Stimulated activated CD4-positive, alpha-beta T cell treated with anti-CD3 and anti-CD28 coated beads, Interleukin-1b, Interleukin-23, amount 100 ng/mL, for 24 hours (primary cell): ENCODE results near the gene PRPF8.
"Not testable (repeated sequence)": the region's sequence is repeated elsewhere in the genome, so short reads cannot be mapped to it uniquely, and the experiment has no call there.

Experiments used
- DNase-seq, 4 experiments: peaks; one replicate each; pipeline ENCODE4 v3.0.0-alpha.2; 2020; ENCODE audit warnings: low read depth in 4 of 4, low spot score in 1 of 4

The PRPF8 gene

GRCh38 chr17:1684378-1685189 is at the start of gene PRPF8:
PRPF8 (minus strand) TSS chr17:1684867; CDS start chr17:1684571, 296 bp downstream.
- DNase-seq = peak; percentile 94 to 98 (median 96)

GRCh38 chr17:1733759-1734158 is 49.1 kb upstream of the PRPF8 start:
- no peak for DNase-seq

- DNase-seq = no peak
Measured at GRCh38 chr17:1732833-1733321, 48.2 kb upstream of the PRPF8 start.

GRCh38 chr17:1732241-1732832 is 47.7 kb upstream of the PRPF8 start:
- DNase-seq = no peak

DNA sequence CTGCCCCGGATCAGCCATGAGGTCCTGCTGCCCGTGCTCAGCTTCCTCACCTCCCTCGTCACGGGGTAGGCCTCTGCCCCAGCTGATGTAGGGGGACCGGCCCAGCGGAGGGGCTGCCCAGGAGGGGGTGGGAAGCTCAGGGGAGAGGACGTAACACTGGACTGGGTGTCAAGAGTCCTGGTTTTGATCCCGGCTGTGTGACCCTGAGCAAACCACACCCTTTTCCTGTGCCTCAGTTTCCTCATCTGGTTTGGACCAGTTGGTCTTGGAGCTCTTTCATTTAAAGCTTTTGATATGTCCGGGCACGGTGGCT is 46.5 kb upstream of the PRPF8 start:
- no peak for DNase-seq

GRCh38 chr17:1730326-1731193 is 45.9 kb upstream of the PRPF8 start:
- DNase-seq = no peak

DNA sequence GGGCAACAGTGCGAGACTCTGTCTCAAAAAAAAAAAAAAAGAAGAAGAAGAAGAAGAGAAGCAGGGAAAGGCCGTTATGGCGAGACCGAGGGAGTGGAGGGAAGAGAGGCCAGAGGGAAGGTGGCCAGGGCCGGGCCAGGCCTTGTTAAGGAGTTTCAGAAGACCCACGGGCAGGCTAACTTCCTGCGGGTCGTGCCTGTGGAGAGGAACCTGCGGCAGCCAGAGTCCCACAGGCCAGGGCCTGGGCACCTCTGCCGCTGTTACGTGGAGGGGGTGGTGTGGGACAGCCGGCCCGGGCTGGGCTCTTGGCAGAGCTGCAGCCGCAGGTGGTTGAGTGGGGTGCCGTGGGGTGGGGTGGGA is 45.3 kb upstream of the PRPF8 start:
- no peak for DNase-seq

GRCh38 chr17:1727876-1728630 is 43.4 kb upstream of the PRPF8 start:
- no peak for DNase-seq

DNA sequence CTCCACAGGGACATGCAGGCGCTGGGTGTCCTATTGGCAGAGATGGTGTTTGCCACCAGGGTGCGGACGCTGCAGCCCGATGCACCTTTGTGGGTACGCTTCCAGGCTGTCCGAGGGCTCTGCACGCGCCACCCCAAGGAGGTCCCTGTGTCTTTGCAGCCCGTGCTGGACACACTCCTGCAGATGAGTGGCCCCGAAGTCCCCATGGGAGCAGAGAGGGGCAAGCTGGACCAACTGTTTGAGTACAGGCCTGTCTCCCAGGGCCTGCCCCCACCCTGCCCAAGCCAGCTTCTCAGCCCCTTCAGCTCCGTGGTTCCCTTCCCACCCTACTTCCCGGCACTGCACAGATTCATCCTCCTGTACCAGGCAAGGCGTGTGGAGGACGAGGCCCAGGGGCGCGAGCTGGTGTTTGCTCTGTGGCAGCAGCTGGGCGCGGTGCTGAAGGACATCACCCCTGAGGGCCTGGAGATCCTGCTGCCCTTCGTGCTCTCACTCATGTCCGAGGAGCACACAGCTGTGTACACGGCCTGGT is 42.7 kb upstream of the PRPF8 start:
- DNase-seq = no peak

- no peak for DNase-seq
Measured at GRCh38 chr17:1726626-1727257, 42.1 kb upstream of the PRPF8 start.

DNA sequence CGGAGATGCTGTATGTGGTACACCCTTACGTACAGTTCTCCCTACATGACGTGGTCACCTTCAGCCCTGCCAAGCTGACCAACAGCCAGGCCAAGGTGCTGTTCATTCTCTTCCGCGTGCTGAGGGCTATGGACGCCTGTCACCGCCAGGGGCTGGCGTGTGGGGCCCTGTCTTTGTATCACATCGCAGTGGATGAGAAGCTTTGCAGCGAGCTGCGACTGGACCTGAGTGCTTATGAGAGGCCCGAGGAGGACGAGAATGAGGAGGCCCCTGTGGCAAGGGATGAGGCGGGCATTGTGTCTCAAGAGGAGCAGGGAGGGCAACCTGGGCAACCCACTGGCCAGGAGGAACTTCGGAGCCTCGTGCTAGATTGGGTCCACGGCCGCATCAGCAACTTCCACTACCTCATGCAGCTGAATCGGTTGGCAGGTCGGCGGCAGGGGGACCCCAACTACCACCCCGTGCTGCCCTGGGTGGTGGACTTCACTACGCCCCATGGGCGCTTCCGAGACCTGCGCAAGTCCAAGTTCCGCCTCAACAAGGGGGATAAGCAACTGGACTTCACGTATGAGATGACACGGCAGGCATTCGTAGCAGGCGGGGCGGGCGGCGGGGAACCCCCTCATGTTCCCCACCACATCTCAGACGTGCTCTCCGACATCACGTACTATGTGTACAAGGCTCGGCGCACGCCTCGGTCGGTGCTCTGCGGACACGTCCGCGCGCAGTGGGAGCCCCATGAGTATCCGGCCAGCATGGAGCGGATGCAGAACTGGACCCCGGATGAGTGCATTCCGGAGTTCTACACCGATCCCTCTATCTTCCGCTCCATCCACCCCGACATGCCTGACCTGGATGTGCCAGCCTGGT is 41.2 kb upstream of the PRPF8 start:
- DNase-seq = no peak

DNA sequence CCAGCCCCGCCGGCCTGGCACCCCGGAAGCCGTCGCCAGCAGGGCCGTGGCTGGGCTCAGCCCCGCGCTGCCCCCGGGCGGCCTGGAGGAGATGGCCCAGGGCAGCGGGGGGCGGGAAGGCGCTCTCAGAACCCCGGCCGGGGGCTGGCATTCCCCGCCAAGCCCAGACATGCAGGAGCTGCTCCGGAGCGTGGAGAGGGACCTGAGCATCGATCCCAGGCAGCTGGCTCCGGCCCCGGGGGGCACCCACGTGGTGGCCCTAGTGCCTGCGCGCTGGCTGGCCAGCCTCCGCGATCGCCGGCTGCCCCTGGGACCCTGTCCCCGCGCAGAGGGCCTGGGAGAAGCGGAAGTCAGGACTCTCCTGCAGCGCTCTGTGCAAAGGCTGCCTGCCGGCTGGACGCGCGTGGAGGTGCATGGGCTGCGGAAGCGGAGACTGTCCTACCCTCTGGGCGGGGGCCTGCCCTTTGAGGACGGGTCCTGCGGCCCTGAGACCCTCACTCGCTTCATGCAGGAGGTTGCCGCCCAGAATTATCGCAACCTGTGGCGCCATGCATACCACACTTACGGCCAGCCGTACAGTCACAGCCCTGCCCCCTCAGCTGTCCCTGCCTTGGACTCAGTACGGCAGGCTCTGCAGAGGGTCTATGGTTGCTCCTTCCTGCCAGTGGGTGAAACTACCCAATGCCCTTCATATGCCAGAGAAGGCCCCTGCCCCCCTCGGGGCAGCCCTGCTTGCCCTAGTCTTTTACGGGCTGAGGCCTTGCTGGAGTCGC is 40.4 kb upstream of the PRPF8 start:
- no peak for DNase-seq

DNA sequence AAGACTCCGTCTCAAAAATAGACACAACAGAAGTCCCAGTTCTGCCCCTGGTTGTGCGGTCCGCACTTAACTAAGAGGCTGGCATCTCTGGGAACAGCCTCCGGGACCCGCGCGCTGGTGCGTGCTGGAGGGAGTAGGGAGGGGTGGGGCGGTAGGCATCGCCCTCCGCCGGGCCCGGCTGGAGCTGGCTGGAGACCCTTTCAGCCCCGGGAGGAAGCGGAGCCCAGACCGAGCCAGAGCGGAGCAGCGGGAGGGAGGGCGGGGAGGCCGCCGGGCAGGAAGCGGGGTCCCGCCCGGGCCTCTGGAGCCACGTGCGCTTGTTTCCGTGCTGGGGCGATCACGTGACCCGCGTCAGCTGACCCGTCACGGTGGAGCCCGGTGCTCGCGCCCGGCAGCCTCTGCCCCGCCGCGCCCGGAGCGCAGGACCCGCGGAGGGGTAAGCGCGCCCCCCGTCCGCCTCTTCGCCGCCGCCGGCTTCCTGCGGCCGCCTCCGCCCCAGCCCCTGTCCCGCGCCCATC is 39.7 kb upstream of the PRPF8 start, which contains the start of gene WDR81:
WDR81 (plus strand) TSS at position 354 of the 518 bp plus-strand sequence. CDS start 256 bp downstream, outside the sequence.
- peak; percentile 67 to 89 (median 75) for DNase-seq

GRCh38 chr17:1722022-1722421 is 37.4 kb upstream of the PRPF8 start:
- DNase-seq = not testable (repeated sequence)

DNA sequence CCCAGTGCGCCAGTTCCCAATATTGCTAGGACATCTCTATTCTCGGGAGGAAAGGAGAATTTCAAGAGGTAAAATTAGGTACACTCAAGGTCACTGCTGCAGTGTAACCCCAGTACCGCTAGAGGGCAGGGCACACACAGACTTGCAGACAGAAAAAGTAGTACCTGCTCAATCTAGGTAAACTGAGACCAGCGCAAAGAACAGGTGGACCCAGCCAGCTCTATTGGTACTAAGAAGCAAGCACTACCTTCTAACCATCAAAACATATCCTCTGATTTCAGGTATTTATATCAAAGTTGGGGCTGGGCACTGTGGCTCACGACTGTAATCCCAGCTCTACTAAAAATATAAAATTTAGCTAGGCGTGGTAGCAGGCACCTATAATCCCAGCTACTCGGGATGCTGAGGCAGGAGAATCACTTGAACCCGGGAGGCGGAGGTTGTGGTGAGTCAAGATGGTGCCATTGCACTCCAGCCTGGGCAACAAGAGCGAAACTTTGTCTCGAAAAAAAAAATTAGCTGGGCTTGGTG is 36.3 kb upstream of the PRPF8 start:
- DNase-seq = peak in 2 of 4 experiments; percentile 38 to 55

DNA sequence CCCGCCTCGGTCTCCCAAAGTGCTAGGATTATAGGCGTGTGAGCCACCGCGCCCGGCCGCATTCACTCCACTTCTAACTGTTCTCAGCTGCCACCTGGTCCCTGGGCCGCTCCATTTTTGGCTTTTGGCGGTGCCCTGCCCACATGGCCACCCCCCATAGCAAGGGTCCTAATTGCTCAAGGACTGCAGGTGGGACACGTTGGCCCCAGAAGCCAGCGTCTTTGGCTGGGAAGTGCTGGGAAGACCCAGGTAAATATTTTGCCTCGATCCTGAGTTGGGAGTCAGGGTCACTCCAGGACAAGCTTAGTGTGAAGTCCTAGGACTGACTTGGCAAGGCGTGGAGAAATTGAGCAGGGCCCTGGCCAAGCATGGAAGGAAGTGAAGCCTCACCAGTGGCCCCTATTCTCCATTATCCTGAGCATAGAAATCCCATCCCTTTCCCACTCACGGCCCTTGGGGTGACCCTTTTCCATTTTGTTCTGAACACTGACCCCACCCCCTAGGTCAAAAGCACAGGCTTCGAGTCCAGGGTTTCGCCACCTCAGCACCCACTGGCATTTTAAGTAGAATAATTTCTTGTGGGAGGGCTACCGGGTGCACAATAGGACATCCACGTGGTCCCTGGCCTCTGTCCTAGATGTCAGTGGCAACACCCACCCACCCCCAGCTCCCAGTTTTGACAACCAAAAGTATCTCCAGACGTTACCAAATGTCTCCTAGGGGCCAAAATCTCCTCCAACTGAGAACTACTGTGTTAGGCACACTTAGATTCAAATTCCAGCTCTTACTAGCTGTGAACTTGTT is 33.9 kb upstream of the PRPF8 start:
- DNase-seq = no peak
